ENCODE data around the gene C1orf226.

Gene C1orf226

DNA sequence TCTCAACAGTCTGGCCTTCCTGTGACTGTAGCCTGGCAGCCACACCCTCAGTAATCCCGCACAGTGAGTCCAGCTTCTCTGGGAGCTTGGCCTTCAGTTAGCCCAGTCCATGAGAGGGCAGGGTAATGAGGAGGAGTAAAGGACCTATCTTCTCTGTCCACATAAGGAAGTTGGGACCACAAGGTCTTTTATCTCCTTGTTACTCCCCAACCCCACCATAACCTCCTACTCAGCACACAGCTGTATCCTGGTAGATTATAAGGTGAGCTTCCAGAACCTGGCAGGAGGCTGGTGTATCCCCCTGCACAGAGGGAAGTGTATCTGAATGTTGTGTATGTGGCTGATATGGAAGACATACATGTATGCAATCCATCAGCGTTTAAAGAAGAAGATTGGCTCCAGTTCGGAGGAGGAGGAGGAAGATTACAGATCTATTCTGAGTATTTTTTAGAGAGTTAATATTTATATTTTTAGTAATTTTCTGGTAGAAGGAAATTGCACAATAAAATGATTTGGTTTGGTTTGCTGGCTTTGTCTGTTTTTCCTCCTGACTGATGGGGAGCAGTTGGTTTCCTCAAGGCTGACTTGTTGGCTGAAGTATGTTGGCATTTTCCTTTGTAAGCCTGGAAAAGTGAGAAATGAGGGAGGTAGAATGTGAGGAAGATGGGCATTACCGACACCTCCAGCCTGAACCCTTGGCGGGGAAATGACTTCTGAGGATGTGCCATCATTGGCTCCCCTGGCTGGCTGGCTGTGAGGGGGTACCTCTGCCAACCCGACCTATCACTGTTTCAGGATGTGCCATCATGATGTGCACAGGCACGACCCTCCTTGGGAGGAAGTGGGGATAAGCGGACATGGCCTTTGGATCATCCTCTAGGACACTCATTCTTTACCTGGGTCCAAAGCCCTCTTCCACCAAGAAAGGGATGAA is 5.0 kb downstream of the C1orf226 start:
- DNase-seq: no peak

DNA sequence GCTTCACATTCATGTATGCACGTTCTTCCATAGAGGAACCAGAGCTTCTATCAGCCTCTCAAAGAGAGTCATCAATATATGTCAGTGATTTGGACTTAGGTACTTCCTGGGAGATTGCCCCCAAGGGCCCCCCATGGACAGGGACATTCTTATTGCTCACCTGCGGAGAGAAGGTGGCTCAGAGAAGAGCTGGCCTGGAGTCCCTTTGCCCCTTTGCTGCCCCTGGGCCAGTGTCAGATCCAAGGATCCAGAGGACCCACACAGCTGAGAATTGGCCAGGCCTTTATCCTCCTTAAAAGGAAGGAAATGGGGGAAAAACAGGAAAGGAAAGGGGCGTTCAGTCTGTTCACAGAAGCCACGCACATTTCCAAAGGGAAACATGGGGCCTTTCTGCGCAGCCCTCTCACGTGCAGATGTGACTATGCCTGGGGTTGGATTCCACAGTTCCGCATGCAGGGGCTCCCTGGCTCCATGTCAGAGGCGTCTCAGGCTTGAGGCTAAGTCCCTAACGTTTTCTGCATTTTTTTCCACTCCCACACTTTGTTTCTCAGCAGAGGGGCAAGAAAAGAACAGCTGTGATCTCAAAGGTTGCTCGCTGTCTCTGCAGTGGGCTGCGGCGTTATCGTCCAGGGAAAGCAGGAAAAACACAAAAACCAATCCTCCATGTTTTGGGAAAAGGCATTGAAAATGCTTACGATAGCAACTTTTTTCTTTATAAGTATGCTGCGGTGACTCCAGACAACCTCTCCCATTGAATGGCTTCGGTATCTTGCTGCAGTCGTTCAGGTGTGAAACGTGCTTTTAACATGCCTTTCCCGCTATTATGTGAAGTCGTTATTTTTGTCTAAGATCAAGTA is 5.9 kb downstream of the C1orf226 start:
- DNase-seq: no peak

DNA sequence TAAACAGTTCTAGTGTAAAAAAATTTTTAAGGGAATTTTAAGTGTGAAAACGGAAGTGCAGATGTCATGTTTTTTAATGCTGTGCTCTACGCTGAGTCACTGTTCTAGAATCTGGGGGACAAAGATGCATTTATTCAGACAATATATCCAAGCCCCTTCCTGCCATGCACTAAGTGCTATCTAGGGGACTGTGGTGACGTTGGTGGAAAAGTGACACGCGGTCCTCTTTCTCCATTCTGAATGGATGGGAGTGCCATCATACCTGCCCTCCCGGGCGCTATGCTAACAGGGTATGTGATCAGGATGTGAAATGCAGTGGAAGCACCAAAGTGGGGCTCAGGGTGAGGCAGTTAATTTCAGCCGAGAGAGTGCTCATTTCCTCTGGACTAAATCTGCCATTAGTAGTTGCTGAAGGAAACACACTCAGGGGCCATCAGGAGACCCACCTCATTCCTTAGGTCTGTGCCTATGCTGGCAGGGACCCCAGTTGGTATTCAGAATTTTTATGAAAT is 6.6 kb downstream of the C1orf226 start:
- no peak for DNase-seq

DNA sequence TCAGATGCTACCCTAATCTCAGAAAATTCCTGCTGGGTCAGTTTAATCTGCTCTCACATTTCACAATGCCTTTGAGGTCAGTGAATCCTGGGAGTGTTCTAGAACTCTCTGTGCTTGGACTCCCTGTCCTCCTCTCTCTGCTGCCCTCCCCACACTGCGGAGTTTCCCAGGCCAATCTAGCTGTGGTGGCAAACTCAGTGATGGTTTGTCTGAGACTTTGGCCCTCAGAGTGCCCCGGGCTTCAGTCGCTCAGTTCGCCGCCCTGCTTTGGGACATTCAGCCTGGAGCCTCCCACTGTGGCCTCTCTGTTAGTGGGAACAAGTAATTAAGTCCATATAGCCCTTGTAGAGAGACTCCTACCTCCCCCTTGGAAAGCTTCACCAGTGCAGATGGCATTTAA is 7.1 kb downstream of the C1orf226 start:
- DNase-seq: no peak

DNA sequence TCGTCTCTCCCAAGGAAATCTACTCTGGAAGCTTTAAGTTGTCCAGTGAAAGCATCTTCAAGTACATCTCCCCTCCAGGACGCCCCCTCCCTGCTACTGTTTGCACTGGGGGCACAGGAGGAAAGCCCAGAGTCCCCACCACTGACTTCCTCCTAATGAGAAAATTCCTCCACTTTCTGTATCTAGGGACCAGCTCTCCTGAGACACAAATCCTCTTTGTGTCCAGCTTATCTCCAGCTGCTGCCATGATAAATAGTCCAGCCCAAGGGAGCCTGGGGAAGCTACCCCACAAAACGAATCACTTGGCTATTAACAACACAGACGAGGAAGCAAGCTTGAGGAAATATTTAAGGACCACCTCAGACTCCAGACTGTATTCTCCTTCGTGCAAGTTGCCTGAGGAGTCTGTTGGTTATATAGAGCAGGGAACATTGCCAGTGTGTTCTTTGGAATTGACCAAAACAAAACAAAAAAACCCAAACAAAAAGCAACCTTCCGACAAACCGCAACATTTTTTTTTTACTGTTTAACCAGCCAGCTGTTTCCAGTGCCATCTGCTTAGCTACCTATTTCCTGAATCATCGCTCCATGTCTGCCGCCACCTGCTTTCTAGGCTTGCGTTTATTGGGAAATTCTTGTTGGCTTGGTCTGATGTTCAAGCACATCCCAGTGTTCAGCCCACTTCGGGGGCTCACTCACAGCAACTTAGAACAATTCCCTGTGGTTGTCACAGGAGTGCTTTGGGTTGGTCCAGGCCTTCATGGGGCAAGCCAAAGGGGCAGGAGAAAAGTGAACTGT is 7.7 kb downstream of the C1orf226 start:
- DNase-seq: peak; percentile 32

DNA sequence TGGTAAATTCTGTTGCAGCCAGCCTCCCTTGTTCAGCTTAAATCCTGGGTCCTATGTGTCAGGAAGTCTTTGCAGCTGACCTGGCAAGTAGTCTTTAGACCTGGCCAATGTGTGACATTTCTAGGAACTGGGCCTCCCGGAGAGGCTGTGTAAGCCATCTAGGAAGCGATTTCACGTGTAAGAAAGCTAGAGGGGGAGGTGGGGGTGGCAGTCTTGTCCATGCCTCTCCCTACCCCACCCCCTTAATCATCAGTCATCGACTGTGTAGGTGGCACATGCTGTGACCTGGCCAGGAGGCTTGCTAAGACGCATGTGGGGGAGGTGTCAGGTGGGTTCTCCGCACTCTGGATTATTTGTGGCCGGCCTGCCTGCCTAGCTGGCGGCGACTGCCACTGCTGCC is 8.4 kb downstream of the C1orf226 start:
- no peak for DNase-seq

DNA sequence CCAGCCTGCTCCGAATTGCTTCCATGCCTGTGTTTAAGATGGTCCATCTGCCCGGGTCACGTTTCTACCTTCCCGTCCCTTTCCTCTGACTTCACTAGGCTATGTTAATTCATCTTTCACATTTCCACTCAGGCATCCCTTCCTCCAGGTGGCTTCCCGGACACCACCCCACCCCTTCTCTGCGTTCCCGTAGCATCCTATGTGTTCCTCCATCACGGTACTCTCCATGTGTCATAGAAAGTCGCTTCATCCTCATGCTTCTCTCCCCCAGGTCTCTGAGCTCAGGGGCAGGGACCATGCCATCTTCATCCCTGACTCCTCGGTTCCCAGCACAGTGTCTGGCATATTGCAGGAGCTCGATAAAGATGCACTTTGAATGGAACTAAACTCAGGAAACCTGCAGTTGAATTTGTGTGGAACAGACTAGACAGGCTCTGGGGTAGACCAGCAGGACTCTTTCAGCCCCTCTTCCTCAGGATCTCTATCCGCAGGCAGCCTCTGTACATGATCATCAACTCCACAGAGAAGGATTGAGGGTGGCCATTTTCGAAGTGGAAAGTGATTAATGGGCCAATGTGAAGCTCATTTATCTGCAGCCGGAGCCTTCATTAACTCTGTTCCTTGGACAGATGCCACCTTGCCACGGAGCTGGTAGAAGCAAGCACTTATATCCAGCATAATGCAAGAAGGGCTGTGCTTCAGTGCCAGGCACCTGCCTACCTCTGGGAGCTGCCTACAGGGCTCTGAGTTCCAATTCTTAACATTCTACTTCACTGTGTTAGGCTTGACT is 9.1 kb downstream of the C1orf226 start:
- DNase-seq: no peak

DNA sequence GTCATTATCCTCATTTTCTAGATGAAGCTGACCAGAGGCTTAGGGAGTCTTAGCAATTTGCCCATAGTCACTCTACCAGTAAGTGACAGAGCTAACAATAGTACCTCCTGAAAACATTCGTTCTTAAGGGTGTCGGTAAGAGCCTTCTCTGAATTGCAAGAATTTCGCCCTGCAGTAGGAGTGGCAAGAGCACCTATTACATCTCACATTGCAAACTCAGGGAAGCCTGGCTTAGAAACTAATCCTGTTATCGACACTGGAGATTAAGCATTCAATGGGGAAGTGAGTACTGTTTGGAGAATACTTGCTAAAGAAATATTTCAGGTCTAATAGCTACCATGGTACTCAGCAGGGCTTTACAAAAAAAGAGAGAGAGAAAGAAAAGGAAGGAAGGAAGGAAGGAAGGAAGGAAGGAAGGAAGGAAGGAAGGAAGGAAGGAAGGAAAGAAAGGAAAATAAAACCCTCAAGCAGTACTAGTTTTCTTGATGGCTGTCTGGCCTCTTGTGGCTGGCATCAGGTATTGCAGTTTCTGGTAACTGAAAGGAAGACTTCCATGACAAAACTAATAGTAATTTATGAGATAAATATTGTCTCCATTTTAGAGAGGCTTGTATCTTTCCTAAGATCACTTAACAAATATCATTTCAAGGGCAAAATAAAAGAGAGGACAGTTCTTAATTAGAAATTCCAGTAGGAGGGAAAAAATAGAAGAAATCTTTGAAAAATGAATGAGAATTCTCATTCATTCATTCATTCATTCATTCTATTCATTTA is 10.4 kb downstream of the C1orf226 start:
- peak; percentile 10 for DNase-seq

DNA sequence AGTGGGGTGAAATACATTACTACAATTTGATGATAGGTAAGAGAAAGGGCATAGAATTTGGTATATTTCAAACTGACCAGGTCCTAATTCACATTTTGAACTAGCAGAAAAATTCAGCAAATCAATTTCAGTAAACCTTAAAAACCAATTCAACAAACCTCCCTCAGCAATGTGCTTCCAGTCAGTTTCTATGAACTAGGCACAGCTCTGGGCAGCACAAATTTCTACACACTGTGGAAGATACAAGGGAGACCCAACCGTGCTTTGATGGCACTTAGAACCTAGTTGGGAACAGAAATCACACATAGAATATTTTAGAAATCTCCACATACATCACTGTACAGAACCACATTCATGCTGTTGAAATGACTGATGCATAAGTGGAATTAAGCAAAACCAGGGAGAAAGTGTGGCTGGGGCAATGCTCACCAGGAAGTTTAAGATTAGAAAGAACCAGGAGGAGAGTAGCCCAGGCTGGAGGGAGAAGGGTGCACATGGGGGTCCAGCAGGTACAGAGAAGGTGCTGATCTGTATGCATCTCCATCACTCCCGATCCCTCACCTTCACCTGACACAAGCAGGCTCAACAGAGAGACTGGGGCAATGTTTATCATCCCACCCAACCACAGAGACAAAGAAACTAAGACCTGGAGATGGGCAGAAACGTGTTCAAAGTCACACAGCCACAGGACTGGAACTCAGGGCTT is 14.8 kb downstream of the C1orf226 start:
- no peak for DNase-seq

DNA sequence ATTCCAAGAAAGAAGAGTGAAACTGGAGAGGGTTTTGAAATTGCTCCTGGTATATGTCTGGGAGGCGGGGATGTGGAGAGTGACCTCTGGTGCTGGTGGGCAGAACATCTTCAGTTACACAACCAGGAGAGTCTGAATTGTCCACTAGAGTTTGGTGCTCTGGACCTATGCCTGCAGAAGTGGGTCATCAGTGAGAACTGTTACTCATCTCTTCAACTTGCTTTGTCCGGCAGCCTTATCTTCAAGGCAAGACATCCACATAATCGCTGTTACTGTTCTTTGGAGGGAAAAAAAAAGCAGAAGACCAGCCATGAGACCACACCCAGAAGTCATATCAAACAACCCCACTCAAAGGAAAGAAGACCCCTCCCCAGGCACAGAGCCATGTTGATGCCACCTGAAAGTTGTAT is 15.5 kb downstream of the C1orf226 start:
- DNase-seq: no peak

DNA sequence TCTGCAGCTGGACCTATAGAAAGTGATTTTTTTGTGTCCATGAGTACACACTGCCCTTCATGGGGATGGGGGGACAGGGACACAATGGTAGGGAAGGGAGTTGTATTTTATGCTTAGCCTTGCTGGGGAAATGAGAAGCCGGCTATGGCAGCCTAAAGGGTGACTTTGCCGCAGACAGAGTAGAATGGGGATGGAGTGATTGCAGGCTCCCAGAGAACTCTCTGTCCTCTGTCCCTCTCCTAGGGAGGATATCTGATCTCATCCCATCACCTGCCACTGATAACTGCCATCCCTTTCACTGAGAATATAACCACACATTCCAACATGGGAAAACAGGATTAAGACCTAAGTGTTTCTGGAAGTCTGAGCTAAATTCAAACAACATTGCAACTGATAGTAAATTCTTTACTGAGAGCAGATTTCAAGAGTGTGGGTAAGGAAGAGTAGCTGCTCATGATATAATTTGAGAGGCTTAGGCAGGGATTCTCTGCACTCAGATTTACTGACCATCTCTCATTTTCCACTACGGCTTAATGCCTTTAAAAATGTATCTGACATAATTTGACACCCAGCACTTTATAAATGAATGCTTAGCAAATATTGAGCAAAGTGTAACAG is 16.5 kb downstream of the C1orf226 start:
- DNase-seq: no peak

DNA sequence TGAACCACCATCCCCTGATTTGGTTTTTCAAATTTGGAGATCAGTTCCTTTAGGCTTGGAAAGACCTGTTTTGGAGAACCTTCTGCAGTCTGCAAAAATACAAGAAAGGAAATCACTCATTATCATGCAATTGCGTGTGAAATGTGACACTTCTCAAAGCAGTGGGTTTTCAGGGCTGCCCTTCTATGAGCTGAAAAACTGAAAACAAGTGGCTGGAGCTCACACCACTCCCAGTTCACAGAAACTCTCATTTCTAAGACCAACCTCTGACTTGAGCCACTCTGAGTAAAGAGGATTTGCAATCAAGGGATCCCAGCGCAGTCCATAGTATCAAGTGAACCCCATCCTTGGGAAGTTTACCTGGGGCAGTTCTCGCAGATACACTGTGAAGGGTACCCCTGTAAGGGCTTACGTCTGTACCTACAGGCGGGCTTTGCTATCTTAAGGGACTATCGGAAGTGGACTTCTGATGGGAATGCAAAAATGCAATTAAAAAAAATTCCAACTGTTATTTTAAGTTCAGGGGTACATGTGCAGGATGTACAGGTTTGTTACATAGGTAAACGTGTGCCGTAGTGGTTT is 17.6 kb downstream of the C1orf226 start:
- no peak for DNase-seq

DNA sequence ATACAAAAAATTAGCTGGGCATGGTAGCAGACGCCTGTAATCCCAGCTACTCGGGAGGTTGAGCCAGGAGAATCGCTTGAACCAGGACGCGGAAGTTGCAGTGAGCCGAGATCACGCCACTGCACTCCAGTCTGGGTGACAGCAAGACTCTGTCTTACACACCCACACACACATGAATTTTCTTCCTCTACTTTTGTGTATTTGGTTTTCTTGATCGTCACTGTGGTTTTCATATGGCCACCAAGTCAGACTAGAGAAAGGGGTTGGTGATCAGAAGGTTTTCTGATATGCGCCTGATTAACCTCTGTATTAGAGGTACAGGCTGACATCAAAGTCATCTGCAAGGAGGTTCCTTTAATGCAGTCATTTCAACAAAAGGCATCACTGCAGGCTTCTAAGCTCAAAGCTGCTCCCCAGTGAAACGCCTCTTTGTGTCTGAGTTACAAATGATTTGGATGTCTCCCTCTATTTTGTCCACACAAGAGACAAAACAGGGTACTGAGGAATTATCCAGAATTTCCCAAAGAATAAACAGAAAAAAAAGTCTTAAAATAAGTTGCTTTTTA is 19.3 kb downstream of the C1orf226 start:
- DNase-seq: no peak

DNA sequence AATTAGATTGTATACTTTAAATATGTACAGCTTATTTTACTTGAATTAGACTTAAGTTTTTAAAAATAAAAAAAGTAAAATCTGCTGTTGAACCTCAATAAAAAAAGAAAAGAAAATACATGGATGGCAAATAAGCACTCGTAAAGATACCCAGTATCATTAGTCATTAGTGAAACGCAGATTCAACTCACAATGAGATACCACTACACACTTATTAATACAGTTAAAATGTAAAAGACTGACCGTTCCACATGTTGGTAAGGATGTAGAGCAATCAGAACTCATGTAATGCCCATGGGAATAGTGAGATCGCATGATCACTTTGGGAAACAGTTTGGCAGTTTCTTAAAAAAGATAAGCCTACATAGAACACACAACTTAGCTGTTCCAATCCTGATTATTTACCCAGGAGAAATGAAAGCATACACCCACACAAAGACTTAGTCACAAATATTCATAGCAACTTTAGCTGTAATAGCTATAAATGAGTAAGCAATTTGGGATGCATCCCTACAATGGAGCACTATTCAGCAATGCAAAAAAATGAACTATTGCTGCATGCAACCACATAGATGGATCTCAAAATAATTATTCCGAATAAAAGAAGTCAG is 23.1 kb downstream of the C1orf226 start:
- DNase-seq: no peak

DNA sequence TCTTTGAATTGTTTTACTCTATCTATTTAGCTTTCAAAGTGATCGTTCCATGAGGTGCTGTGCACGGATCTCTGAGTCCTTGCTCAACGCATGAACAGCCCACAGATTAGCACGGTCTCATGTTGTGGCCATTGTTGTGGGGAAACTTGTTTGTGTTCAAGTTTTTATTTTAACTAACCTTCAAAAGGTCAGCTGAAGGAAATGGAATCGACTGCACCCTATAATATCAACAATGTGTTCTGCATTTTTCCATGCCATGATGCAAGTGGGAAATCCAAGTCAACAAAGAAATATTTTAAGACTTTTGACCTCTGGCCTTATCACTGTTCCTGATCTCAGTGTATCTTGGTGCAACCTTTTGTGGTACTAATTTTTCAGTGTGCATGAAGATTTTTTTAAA is 24.3 kb downstream of the C1orf226 start:
- no peak for DNase-seq

DNA sequence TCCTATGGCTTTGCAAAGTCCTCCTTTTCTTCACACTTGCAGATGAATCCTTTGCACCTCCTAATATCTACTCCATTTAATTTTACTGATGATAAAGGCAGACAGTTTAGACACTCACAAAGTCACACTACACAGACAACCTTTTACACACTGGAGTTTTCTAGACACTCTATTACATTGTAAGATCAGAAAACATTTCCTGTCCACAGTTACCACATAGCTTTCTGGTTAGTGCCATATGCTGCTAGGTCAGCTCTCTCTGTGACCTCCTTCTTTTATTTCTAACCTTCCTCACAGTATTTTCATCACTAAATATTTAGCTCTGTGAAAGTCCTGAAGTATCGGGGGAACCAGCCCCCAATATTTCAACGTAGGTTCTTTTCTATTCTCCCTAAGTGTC is 25.3 kb downstream of the C1orf226 start:
- DNase-seq: no peak

DNA sequence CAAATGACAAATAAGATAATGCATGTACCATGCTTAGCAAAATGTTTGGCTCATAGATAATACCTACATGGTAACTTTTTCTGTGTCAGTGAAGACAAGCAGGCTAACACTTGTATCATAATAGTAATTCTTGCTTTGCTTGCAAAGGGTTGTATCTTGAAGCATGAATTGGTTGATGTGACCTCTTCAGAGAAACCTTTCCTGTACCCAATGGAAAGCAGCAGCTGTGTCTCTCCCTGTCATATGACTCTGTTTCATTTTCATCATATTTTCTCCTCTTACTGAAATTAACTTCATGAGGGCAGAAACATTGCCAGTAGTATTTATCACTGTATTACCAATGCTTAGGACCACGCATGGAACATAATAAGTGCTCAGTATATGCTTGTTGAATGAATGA is 26.0 kb downstream of the C1orf226 start:
- DNase-seq: no peak

DNA sequence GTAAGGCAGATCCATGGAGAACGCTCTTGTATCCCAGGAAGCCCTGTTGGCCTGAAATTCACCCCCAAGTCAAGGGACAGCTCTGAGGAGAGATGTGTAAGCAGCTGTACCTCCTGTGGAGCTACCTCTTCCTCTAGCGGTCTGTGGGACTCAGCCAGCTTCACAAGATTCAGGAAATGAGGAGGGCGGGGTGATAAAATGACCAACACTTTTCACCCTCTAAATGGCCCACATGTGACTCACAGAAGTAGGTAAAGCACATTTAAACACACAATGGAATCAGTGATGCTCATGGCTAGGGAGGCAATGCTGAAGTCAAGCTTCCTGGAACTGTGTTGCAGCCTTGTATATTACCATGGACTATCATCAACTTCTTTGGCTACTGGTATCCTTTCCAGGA is 30.5 kb downstream of the C1orf226 start, which contains the start of gene SH2D1B:
Gene SH2D1B (minus strand): TSS at position 135 of the 400 bp plus-strand sequence. CDS start 120 bp downstream, at position 15.
- no peak for DNase-seq

DNA sequence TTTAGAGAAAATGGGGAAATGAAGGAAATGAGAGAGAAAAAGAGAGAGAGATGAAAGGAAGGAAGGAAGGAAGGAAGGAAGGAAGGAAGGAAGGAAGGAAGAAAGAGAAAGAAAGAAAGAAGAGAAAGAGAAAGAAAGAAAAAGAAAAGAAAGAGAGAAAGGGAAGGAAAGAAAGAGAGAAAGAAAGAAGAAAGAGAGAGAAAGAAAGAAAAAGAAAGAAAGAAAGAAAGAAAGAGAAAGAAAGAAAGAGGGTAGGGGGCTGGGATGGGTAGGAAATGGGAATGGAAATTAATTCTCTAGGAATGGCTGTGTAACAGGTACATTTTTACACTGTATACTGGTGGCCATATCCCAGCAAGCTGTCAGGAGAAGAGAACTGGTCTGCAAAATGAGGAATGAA is 34.7 kb downstream of the C1orf226 start:
- no peak for DNase-seq

Data from NCI-H774 (cell line).